Left hindlimb (tissue), 1 donor: ENCODE results near the gene KCNJ5.

Experiments used
- DNase-seq: peaks from one replicate; pipeline ENCODE4 v3.0.0-alpha.2; 2018

KCNJ5 gene

GRCh38 chr11:128890543-128891368 is at the start of gene KCNJ5:
TSS of gene KCNJ5 (plus strand) at chr11:128891356. CDS start at chr11:128911274, 19,918 bp downstream.
- DNase-seq, result peak; percentile 54

GRCh38 chr11:128841461-128842072 is 49.6 kb upstream of the KCNJ5 start:
- peak; percentile 60 for DNase-seq

- DNase-seq, result no peak
Measured at GRCh38 chr11:128843198-128843785, 47.9 kb upstream of the KCNJ5 start.

GRCh38 chr11:128845334-128845780 is 45.8 kb upstream of the KCNJ5 start:
- DNase-seq, result no peak

GRCh38 chr11:128846985-128847384 is 44.2 kb upstream of the KCNJ5 start:
- no peak for DNase-seq

- DNase-seq, result no peak
Measured at GRCh38 chr11:128848815-128849455, 42.2 kb upstream of the KCNJ5 start.

- DNase-seq, result no peak
Measured at GRCh38 chr11:128852327-128853023, 38.7 kb upstream of the KCNJ5 start.

- no peak for DNase-seq
Measured at GRCh38 chr11:128853559-128853958, 37.6 kb upstream of the KCNJ5 start.

- DNase-seq, result no peak
Measured at GRCh38 chr11:128854841-128855240, 36.3 kb upstream of the KCNJ5 start.

- no peak for DNase-seq
Measured at GRCh38 chr11:128856241-128856640, 34.9 kb upstream of the KCNJ5 start.

- no peak for DNase-seq
Measured at GRCh38 chr11:128857341-128857740, 33.8 kb upstream of the KCNJ5 start.

GRCh38 chr11:128859563-128860441 is 31.4 kb upstream of the KCNJ5 start:
- peak; percentile 61 for DNase-seq

- no peak for DNase-seq
Measured at GRCh38 chr11:128860571-128861361, 30.4 kb upstream of the KCNJ5 start.

GRCh38 chr11:128862406-128862805 is 28.8 kb upstream of the KCNJ5 start:
- no peak for DNase-seq

- DNase-seq, result no peak
Measured at GRCh38 chr11:128862908-128863660, 28.1 kb upstream of the KCNJ5 start.

- no peak for DNase-seq
Measured at GRCh38 chr11:128865490-128865889, 25.7 kb upstream of the KCNJ5 start.

GRCh38 chr11:128867277-128867676 is 23.9 kb upstream of the KCNJ5 start, which contains the start of gene KCNJ1:
TSS of gene KCNJ1 (minus strand) at chr11:128867296. CDS start at chr11:128840243, 27,053 bp downstream.
- no peak for DNase-seq

GRCh38 chr11:128868841-128869671 is 22.1 kb upstream of the KCNJ5 start:
- DNase-seq, result no peak

GRCh38 chr11:128871168-128871610 is 20.0 kb upstream of the KCNJ5 start:
- no peak for DNase-seq
